COLO668 (cell line): ENCODE data around the gene EOLA1.
A peak's percentile ranks its signal among the peaks of the same experiment; 100 is the strongest.
"Not testable (repeated sequence)": the region's sequence is repeated elsewhere in the genome, so short reads cannot be mapped to it uniquely, and the experiment has no call there.

ENCODE experiments used
- DNase-seq: peaks from one replicate; lab custom pipeline; 2025; ENCODE audit not compliant: unreplicated experiment; lab: John Stamatoyannopoulos, UW

EOLA1 gene

GRCh38 chrX:149513825-149514428 lies 26.9 kb upstream of the EOLA1 start:
- DNase-seq, result no peak

DNA sequence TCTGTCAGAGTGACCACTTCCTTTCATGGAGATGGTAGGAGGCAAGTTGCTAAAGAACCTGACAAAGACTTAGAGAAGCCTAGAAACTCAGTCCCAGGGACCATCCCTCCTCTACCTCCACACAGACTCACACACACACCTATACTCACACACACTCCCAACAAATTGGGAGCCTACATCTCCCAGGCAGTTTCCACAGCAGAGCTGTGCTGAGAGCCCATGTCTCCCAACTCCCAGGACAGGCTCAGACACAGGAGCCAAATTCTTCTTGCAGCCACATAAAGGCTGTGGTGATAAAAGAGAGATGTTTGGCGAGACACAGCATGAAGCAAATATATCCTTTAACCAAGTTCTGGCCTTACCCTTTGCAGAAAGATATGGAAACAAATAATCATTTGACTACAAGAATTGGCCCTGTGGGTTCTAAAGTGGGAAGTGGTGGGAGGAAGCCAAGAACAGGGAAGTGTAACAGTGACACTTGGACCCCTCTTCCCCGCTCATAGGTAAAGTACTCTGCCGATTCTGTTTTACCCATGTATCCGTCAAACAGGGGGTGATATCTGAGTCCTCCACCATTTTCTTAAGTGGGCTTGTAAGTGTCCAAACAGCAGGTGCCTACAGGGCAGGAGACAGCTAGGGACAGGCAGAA lies 24.7 kb upstream of the EOLA1 start:
- DNase-seq, result no peak

GRCh38 chrX:149516604-149517003 lies 24.2 kb upstream of the EOLA1 start:
- no peak for DNase-seq

GRCh38 chrX:149517308-149517707 lies 23.5 kb upstream of the EOLA1 start:
- no peak for DNase-seq

- no peak for DNase-seq
Measured at GRCh38 chrX:149518236-149518635, 22.6 kb upstream of the EOLA1 start.

DNA sequence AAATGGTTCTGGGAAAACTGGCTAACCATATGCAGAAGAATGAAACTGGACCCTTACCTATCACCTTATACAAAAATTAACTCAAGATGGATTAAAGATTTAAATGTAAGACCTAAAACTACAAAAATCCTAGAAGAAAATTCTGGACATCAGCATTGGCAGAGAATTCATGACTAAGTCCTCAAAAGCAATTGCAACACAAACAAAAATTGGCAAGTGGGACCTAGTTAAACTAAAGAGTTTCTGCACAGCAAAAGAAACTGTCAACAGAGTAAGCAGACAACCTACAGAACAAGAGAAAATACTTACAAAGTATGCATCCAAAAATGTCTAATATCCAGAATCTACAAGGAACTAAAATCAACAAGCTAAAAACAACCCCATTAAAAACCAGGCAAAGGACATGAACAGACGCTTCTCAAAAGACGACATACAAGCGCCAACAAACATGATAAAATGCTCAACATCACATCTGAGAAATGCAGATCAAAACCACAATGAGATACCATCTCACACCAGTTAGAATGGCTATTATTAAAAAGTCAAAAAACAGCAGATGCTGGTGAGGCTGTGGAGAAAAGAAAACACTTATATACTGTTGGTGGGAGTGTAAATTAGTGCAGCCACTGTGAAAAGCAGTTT lies 20.1 kb upstream of the EOLA1 start:
- not testable (repeated sequence) for DNase-seq

- no peak for DNase-seq
Measured at GRCh38 chrX:149521438-149521837, 19.4 kb upstream of the EOLA1 start.

GRCh38 chrX:149522916-149523315 lies 17.9 kb upstream of the EOLA1 start:
- peak; percentile 11 for DNase-seq

- peak; percentile 39 for DNase-seq
Measured at GRCh38 chrX:149525389-149525788, 15.4 kb upstream of the EOLA1 start.

DNA sequence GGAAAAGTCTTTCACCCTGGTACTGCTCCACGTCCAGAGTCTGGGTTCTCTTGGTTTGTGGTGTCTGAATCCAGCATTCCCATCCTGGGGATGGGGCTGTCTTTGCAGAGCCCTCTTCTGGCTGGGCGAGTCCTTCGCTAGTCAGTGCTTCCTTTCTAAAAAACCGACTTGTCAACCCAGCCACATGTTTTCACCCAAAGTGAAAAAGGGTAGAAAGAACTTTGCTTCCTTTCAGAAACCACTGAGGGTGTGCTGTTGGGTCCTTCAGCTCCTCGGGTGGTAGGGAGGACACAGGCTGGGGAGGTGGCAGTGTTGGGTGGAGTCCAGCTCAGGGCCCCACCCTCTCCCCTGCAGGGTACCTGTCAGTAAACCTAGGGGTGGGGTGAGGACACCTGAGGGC lies 14.9 kb upstream of the EOLA1 start:
- DNase-seq, result not testable (repeated sequence)

DNA sequence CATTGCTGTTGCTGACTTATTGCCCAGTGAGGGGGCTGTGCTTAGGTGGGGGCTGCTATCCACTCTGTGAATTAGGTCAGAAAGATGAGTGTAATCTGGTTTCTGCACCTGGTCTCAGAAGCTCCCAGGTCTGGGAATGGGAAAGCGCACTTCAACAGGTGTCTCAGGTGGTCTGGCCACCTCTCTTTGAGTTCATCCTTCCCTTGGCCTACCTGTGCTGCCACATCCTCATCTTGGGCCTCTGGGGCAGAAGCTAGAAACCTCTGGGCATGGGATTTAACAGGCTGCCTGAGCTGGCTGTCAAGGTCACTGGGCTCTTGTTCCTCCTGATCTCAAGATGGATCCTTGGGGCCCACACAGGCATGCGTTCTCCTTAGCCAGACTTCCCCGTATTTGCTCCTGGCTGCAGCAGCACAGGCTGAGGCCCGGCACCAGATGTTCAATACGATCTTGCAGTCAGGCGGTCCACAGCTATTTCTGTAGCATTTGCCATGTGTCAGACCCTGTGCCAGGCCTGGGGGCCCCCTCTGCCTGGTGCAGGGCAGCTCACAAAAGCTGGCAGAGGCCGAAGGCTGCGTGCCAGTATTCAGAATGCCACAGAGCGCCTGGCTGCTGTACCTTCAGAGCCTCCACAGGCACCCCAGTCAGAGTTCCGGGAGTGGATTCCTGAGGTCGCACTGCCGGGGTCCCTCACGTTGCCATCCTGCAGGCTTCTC lies 14.3 kb upstream of the EOLA1 start:
- DNase-seq, result not testable (repeated sequence)

- DNase-seq, result peak; percentile 7
Measured at GRCh38 chrX:149527705-149528104, 13.1 kb upstream of the EOLA1 start.

DNA sequence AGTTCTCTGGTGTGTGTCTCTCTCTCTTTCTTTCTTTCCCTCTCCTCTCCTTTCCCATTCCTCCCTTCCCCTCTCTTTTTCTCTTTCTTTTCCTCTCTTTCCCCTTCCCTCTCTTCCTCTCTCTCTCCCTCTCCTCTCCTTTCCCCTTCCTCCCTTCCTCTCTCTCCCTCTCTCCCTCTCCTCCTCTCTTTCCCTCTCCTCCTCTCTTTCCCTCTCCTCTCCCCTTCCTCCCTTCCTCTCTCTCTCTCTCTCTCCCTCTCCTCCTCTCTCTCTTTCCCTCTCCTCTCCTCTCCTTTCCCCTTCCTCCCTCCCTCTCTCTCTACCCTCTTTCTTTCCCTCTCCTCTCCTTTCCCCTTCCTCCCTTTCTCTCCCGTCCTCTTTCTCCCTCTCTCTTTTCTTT lies 12.4 kb upstream of the EOLA1 start:
- DNase-seq, result no peak

GRCh38 chrX:149531599-149531998 lies 9.2 kb upstream of the EOLA1 start:
- no peak for DNase-seq

GRCh38 chrX:149532868-149533267 lies 7.9 kb upstream of the EOLA1 start:
- not testable (repeated sequence) for DNase-seq

DNA sequence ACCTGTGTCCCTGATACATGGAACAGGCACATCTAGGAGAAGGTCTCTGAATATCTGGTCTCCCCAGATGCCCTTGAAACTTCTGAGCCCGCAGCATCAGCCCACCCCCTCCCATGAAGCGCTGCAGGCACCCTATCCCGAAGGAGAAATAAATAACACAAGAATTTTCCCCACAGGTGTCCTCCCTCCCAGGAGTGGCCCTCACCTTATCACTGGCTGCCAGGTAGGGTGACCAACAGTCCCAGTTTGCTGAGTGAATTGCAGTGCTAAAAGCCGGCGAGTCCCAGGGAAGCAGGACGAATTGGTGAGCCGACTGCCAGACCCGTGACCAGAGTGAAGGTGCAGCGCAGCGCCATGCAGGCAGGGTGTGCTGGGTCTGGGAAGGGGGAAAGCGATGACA lies 6.8 kb upstream of the EOLA1 start:
- not testable (repeated sequence) for DNase-seq

GRCh38 chrX:149534926-149535602 lies 5.7 kb upstream of the EOLA1 start:
- DNase-seq, result not testable (repeated sequence)

GRCh38 chrX:149537474-149537873 lies 3.3 kb upstream of the EOLA1 start:
- not testable (repeated sequence) for DNase-seq

DNA sequence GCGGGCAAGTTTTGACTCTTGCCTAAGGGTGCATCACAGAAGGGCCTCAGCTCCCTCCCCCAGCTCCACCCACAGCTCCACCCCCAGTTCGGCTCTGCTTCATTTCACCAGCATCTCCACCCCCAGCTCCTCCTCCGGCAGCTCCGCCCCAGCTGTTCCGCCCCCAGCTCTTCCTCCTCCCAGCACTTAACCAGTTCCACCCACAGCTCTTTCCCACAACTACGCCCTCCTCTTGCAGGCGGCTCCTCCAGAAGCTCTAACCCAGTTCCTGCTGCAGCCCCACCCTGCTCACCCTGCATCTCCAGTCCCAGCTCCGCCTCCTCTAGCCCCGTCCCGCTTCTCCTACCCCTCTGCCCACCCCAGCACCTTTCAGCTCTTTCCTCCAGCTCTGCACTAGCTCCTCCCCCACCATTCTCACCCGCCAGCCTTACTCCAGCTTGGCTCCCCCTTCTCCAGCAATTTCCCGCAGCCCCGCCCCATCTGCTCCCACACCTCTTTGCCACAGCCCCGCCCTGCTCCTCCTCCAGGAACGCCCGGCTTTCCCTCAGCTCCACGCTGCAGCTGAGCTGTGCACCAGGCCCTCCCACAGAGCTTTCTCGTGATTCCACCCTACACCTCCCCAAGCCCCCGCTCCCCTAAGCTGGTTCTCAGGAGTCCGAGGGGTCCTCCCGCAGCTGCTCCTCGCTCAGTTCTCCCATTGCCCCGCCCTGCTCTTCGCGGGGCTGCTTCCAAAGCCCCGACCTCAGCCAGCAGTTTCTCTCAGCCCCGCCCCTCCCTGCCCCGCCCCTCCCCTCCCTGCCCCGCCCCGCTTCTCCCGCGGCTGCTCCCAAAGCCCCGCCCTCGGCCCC lies 1.3 kb upstream of the EOLA1 start:
- peak; percentile 79 for DNase-seq

- DNase-seq, result peak; percentile 95
Measured at GRCh38 chrX:149540131-149540620, 636 bp upstream of the EOLA1 start.
